Measurements from ENCODE around the gene PHAF1. TPM values are rescaled to one million over a fixed set of nuclear protein-coding genes. Genes with fewer than 3 reads are reported as not detected.

The PHAF1 gene
- total RNA-seq, 2 donors from 2014 or later, result 11.0 to 11.8 TPM

DNA sequence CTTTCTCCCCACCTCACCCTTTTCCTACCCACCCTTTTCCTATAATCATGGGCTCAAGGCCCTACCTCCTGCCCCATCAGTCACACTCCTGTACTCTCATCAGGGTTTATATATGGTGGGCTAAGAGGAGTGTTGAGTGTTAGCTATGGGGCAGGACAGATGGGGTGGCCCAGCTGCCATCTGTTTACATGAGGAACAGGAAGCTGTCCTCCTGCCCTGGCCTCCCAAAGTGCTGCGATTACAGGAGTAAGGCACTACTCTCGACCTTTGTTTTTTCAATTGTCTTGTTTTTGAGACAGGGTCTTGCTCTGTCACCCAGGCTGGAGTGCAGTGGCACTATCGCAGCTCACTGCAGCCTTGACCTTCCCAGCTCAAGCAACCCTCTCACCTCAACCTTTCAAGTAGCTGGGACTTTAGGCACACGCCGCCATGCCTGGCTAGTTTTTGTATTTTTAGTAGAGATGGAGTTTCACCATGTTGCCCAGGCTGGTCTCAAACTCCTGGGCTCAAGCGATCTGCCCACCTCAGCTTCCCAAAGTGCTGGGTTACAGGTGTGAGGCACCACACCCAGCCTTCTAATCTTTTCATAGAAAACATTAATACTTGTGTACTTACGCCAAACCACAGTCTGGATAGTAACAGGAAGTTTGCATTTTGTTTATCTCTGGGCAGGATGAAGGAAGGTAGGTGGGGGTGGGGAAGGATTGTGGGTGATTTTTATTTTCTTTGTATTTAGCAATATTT lies 48.3 kb downstream of the PHAF1 start:
- no peak for ATAC-seq
- intact Hi-C loops (cut with DNase I), result loop anchor here (5.0 kb wide), 2 partner anchors 181 to 201 kb away; no protein-coding TSS in a partner anchor
- DNase-seq, result no peak

DNA sequence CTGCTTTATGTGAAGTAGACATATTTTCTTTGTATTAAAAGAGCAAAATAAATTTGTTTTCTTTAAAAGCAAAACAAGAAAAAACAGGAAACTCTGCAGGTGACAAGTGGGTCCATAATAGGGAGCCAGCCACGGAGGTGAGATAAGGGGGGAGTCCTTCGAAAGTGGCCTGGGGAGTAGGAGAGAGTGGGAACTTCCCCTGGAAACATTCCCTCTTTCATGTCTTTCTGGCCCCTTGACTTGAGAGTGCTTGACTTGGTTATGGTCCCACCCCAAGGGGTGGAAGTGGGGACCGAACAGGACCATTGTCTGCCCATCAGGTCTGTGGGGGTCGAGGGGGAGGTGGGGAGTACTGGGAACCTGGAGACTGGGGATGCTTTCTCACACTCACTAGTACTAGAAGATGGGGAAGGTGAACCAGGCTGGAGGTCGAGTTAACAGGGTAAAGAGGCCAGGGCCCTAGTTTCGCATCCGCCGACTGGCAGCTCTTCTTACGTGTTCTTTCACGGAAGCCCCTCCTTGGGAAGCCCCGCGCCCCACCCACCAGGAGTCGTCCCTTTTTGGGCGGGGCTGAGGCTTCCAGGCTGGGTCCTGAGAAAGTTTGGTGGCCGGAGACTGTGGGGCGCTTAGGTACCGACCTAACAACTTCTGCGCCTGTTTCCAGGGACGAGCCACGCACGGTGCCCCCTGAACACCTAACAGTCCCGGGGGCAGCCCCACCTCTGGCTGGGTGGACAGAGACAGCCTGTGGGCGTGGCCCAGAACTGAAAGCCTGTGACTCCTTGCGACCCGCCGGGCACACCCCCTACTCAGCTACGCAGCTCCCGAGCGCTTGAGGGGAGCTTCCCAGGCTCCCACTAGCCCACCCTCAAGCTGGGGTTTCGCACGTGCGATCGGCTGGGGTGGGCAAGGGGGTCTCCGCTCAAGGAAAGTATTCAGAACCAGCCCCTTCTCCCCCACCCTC lies 49.2 kb downstream of the PHAF1 start:
- DNase-seq, result peak; percentile 74
- intact Hi-C loops (cut with DNase I), result loop anchor here (5.0 kb wide), 2 partner anchors 182 to 202 kb away; no protein-coding TSS in a partner anchor
- ATAC-seq, result peak in 1 of 2 donors; percentile 7

DNA sequence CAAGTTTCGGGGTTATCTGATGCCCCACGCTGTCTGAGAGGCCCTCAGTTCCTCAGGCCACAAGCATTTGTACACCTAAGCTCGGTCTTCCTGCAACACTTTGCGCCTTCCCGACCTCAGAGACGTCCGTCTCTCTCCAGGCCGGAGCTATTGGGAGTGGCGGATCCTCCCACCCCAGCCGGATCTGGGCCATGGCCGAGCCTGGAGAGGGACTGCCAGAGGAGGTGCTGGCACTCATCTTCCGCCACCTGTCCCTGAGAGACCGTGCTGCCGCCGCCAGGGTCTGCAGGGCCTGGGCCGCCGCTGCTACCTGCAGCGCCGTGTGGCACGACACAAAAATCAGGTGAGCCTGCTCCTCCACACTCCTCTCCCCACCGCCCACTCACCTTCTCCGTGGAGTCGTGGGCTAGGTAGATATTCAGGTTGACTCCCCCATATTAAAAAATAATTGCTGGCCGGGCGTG lies 51.9 kb downstream of the PHAF1 start:
- DNase-seq (peak; percentile 66), ATAC-seq (peak; percentile 15 to 22)
- intact Hi-C loops (cut with DNase I), result no loop called here

DNA sequence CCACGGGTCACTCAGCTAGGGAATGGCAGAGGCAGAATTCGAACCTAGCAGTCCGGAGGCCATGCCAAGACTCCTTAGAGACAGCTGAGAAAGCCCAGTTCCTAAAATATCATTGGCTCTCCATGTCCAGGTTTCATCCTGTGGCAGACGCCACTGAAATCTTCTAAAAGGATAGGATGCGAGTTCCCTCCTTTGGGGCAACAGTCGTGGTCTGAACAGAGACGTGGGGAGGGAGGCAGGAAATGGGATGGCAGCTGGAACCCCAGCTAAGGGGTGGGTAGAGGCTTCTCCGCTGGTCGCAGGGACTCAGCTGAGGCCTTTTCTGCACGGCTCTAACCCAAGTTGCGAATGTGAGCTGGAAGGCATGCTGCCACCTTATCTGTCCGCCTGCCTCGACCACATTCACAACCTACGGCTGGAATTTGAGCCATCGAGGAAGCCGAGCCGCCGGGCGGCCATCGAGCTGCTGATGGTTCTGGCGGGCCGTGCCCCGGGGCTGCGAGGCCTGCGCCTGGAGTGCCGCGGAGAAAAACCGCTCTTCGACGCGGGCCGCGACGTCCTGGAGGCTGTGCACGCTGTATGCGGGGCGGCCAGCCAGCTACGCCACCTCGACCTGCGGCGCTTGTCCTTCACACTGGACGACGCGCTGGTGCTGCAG lies 52.9 kb downstream of the PHAF1 start:
- no peak for ATAC-seq
- intact Hi-C loops (cut with DNase I), result no loop called here
- DNase-seq, result no peak

DNA sequence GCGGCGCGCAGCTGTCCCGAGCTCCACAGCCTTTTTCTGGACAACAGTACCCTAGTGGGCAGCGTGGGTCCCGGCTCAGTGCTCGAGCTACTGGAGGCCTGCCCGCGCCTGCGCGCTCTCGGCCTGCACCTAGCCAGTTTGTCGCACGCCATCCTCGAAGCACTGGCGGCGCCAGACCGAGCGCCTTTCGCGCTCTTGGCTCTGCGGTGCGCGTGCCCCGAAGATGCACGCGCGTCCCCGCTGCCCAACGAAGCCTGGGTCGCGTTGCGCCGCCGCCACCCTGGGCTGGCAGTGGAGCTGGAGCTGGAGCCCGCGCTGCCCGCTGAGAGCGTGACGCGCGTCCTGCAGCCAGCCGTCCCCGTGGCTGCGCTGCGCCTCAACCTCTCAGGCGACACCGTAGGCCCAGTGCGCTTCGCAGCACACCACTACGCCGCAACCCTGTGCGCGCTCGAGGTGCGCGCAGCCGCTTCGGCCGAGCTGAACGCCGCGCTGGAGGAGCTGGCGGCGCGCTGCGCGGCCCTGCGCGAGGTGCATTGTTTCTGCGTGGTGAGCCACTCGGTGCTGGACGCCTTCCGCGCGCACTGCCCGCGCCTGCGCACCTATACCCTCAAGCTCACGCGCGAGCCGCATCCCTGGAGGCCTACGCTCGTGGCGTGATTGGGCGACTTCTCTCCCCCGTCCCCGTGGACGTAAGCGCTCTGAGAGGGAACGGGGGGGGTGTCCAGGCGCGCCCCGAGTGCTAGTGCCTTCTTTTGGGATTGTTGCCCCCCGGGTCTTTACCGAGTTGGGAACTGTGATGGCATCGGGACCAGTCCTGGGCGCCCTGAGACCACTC lies 53.6 kb downstream of the PHAF1 start:
- ATAC-seq (peak; percentile 9 to 49), DNase-seq (peak; percentile 67)
- intact Hi-C loops (cut with DNase I), result no loop called here

DNA sequence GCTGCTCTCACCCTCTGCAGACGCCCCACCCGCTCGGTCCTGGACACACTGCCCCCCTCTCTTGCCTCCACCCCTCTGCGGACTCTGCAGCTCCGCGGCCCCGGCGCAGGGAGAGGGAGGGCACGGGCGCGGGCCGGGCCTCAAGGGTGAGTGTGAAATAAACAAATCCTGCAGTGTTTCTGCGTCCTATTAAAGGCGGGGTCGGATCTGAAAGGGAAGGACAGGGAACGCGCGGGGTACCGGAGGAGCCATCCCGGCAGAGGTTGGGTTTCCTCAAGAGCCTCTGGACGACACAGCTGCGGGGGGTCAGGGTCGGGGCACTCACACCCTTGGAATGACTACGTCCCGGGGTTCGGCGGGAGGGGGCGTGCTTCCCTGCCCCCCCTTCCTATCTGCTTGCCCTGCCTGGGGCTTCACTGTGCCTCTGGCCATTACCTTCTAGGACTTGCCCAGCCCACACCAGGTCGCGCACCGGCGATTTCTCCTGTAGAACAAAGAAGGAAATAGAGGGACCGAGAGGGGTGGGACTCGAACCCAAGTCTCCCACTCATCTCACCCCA lies 54.3 kb downstream of the PHAF1 start:
- intact Hi-C loops (cut with DNase I), result no loop called here
- ATAC-seq (peak; percentile 0 to 4), DNase-seq (peak; percentile 40)

DNA sequence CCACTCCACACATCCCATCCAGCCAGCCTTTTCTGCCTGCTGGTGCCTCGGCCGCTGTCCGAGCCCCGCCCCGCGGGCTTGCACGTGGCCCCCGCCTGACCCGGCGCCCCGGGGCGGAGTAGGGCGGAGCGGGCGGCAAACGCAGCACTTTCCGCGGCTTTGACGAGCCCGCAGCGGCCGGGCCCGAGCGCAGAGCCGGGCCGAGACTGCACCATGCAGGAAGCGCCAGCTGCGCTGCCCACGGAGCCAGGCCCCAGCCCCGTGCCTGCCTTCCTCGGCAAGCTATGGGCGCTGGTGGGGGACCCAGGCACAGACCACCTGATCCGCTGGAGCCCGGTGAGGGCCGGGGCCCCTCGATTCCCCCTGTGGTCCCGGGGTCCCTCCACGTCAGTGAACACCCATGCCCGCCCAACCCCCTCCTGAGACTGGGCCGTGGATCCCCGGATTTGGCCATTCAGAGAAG lies 54.9 kb downstream of the PHAF1 start, which contains the start of gene HSF4:
TSS of gene HSF4 (plus strand) at position 147 of the 463 bp plus-strand sequence. CDS start at position 214, 67 bp downstream.
- peak; percentile 28 to 46 for ATAC-seq

DNA sequence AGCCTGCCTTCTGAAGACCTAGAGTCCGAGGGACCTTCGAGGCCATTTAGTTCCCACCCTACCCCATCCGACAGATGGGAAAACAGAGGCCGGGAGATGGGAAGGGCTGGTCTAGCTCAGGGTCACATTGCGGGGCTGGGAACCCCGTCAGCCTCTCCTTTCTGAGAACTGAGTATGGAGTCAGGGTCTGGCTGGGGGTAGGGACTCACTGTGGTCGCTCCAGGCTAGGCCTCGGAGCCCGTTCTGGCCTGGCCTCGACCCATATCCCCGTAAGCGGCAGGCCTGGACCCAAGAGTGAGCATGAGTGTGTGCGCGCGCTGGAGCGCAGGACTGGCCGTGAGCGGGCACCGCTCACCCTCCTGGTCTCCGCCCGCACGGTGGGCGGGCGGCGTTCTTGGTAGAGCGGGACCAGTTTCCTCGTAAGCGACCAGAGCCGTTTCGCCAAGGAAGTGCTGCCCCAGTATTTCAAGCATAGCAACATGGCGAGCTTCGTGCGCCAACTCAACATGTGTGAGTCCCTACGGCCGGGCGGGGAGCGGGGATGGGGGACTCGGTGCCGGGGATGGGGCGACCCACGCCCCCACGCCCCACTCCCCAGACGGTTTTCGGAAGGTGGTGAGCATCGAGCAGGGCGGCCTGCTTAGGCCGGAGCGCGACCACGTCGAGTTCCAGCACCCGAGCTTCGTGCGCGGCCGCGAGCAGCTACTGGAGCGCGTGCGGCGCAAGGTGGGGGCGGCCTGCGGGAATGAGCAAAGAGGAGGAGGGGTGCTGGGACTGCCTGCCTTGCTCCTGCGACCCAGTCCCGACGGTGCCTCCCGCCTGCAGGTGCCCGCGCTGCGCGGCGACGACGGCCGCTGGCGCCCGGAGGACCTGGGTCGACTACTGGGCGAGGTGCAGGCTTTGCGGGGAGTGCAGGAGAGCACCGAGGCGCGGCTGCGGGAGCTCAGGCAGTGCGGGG lies 55.7 kb downstream of the PHAF1 start:
- ATAC-seq (no peak), DNase-seq (peak; percentile 30)
- intact Hi-C loops (cut with DNase I), result no loop called here

More for the DNA sequence above, 54.9 kb downstream of the PHAF1 start, which contains the start of gene HSF4:
- peak; percentile 77 for DNase-seq
- intact Hi-C loops (cut with DNase I), result no loop called here

DNA sequence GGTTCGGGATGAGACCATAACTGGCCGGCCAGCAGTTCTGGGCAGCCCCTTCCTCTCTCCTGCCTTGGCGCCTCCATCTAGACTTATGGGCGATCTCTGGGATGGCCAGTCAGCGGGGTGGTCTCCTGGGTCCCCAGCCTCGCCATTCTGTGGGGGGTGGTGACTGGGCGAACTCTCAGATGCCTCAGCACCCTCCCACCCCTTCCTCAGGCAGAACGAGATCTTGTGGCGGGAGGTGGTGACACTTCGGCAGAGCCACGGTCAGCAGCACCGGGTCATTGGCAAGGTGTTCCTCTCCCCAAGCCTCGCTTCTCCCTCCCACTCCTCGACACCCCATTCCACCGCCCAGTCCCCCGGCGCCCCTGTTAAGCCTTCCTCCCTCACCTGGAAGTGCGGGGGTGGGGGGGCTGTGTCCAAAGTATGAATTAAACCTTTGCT lies 56.4 kb downstream of the PHAF1 start:
- intact Hi-C loops (cut with DNase I), result no loop called here
- peak; percentile 21 for DNase-seq
- no peak for ATAC-seq

DNA sequence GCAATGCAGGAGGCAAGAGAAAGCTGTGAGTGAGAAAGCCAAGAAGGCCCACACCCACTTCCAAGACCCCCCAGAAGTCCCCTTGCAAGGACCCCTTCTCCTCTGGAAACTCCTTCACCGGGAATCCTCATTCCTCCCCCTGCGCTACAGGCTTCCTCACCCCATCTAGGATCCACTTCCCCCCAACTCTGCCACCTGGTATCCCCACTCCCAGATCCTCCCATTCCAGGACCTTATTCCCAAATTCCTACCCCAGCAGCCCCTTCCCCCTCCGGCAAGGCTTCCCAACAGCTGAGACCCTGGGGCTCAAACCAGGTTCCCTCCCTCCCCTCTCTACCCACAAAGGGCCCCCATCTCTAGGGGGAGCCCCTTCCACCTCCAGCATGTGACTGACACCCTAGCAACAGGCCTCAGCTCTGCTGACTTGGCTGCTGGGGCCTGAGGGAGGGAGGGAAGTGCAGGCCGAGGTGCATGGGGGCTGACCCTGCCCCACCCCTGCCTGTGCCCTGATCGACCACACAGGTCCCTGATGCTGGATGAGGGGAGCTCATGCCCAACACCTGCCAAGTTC lies 56.9 kb downstream of the PHAF1 start:
- intact Hi-C loops (cut with DNase I), result no loop called here
- ATAC-seq (no peak), DNase-seq (no peak)

DNA sequence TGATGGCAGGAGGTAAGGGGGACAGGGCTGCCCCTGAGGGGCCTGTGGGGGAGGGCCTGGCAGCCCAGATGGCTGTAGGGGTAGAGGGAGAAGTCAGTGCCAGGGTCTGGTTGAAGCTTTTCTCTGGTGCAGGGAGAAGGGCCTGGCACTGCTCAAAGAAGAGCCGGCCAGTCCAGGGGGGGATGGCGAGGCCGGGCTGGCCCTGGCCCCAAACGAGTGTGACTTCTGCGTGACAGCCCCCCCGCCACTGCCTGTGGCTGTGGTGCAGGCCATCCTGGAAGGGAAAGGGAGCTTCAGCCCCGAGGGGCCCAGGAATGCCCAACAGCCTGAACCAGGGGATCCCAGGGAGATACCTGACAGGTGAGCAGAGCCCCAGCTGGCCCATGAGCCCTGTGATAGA lies 57.8 kb downstream of the PHAF1 start:
- no peak for ATAC-seq
- no peak for DNase-seq
- intact Hi-C loops (cut with DNase I), result no loop called here

DNA sequence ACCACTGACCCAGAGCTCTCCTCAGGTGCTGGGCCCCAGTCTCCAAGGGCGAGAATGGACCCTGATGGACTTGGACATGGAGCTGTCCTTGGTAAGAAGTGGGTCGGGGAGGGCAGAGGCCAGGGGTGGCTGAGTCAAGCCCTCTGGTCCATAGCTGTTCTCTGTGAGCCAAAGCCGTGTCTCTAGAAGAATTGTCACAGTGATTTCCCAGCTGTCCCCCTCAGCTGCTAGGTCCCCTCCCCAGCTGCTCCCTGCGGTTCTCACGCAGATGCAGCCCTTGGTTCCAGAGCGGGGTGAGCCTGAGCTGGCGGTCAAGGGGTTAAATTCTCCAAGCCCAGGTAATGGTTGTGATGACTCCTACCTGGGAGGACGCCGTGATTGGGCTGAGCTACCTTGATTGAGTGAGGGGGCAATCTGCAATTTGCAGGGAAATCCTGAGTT lies 59.3 kb downstream of the PHAF1 start:
- ATAC-seq (no peak), DNase-seq (no peak)
- intact Hi-C loops (cut with DNase I), result no loop called here

DNA sequence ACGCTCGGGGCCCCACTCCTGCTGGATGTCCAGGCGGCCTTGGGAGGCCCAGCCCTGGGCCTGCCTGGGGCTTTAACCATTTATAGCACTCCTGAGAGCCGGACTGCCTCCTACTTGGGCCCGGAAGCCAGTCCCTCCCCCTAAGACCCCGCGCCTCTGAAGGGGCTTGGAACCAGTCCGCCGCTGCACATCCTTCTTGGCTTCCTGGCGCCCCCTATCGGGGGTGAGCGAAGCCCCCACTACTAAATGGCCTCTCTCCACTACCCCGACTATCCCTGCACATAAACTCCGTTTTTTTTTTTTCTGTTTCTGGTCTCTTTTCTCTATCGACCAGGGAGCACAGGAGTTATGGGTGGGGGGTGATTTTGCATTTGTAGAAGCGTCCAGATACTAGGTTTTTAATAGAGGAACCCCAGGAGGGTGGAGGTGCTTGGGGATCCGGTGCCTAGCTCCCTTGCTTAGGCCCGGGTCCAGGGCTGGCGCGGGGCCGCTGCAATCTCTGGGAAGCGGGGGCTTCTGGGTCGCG lies 60.0 kb downstream of the PHAF1 start:
- intact Hi-C loops (cut with DNase I), result no loop called here
- DNase-seq (no peak), ATAC-seq (peak; percentile 0 to 2)

DNA sequence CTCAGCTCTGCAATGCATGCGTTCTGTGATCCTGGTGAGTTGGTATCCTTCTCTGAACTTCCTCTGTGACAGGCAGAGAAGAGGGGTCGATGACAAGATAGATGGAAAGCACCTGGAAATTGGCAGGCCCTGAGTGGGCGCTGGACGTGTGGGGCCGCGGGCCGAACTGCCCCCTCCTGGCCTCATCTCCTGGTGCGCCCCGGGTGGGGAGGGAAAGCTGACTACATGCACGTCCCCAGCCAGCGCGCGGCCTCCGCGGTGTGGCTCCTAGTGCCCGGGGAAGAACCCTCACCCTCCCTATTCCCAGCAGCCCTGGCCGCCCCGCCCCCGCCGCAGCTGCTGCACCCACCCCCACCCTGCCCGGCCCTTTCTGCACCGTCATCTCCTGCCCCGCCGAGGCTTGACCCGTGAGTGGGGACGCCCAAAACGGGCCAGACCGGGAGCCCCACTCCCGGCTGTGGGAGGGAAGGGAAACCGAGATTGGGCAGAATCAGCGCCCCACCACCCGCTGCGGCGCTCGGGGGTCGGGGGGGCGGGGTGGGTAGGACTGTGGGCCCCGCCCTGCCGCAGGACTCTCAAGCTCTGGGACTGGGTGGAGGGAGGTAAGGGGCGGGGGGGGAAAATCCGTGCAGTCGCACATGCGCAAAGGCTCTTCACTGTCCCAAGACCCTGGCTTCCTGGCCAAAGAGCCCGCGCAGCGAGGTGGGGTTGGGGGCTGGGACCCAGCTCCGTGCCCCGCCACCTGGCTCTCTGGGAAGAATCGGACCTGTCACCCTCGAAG lies 60.6 kb downstream of the PHAF1 start, which contains the start of gene NOL3:
TSS of gene NOL3 (plus strand) at position 371 of the 781 bp plus-strand sequence.
- DNase-seq, result peak; percentile 90
- intact Hi-C loops (cut with DNase I), result no loop called here
- peak; percentile 71 to 73 for ATAC-seq

DNA sequence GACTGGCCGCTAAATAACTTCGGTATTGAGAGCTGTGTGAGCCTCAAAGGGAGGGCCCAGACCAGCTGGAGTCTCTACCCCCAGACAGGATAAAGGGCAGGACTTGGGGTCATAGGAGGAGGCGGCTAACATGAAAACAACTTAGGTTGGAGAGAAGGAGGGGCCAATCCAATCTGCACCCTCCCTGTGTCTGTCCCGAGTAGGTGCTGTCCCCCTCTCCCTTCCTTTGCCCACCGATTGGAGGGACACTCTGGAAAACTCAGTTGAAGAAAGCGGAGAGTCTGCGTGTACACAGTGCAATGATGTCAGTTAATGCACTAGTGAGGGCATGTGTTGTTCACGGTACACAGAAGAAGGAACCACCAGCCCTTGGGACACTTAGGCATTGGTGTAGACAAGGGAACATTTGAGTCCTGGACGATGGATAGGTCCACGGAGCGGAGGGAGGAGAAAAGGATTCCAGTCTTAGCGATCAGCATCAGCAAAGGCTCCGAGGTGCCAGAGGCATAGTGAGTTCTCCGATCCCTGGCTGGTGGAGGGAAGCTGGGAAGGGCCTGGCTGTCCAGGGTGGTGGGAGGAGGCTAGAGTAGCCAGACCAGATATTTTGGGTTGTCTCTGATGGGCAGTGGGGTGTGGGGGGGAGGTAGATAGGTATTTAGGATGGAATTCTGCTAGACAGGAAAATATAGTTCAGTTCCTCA lies 61.4 kb downstream of the PHAF1 start:
- DNase-seq, result no peak
- intact Hi-C loops (cut with DNase I), result no loop called here
- peak; percentile 0 to 5 for ATAC-seq
